HepG2 (cell line): ENCODE data around the gene CAPRIN1. TPM values are rescaled to one million over a fixed set of nuclear protein-coding genes. Genes with fewer than 3 reads are reported as not detected.

ENCODE experiments used
- AGO1 ChIP-seq: fragments of 200-400 bp; formaldehyde crosslinking; IDR thresholded peaks from 2 replicates; pipeline ENCODE4 v1.6.1; 2017; ENCODE audit warnings: mild to moderate bottlenecking, low read depth, low read length, moderate library complexity; ENCODE audit not compliant: poor library complexity, severe bottlenecking
- KLF12 ChIP-seq: sonication (generic); formaldehyde crosslinking; IDR thresholded peaks from 2 replicates; pipeline ENCODE4 v1.4.0; 2020; ENCODE audit warnings: missing genetic modification reagents, borderline replicate concordance
- NFYB ChIP-seq: sonication (generic); formaldehyde crosslinking; IDR thresholded peaks from 2 replicates; pipeline ENCODE4 v1.4.0; 2020; ENCODE audit warnings: missing genetic modification reagents
- SNAPC4 ChIP-seq: sonication (generic); formaldehyde crosslinking; IDR thresholded peaks from 2 replicates; pipeline ENCODE4 v1.4.0; 2020; ENCODE audit warnings: mild to moderate bottlenecking, missing genetic modification reagents
- SOX5 ChIP-seq: IDR thresholded peaks from 2 replicates; pipeline ENCODE4 v1.6.1; 2016; ENCODE audit warnings: borderline replicate concordance
- ZNF770 ChIP-seq: sonication (generic); formaldehyde crosslinking; IDR thresholded peaks from 2 replicates; pipeline ENCODE4 v1.5.0; 2020; ENCODE audit warnings: mild to moderate bottlenecking, missing genetic modification reagents
- polyA plus RNA-seq, 8 experiments: library from polyadenylated mRNA; depleted of rRNA in 3 of 8; stranded (reverse) in 7 of 8; unstranded in 1 of 8; fragments of >200 nt; fragmentation: Illumina TruSeq in 4 of 8; extraction: Trizol in 4 of 8; gene quantifications; 2 replicates each; pipeline versions ENCODE4 v1.2.1 to v1.2.3, GENCODE V29; 2011 to 2016; ENCODE audit warnings: low read depth in 4 of 8, missing spikeins in 1 of 8, mixed read lengths in 1 of 8; ENCODE audit not compliant: insufficient read depth in 1 of 8
- total RNA-seq, 5 experiments: library from RNA; depleted of rRNA; stranded (reverse); fragments of >200 nt; fragmentation: Illumina TruSeq; extraction: Trizol; gene quantifications; 2 replicates each; pipeline ENCODE4 v1.2.3, GENCODE V29; 2016; ENCODE audit warnings: low read depth in 1 of 5

Gene CAPRIN1
- total and polyA plus RNA-seq, 2 of the 13 experiments (the other 11 are each of a cell fraction or from before 2014, with no cell fraction given), result 114 to 162 TPM

GRCh38 chr11:34055218-34056000, 3.9 kb downstream of the CAPRIN1 start (continued):
- no peak for TF ChIP-seq SOX5 (CRISPR knock-in tag)
- no peak for TF ChIP-seq NFYB (CRISPR knock-in tag)
- TF ChIP-seq AGO1, result no peak
- peak; percentile 15; the same call in 1 of the 2 replicates for TF ChIP-seq ZNF770 (CRISPR knock-in tag)
- no peak for TF ChIP-seq SNAPC4
- no peak for TF ChIP-seq KLF12 (CRISPR knock-in tag)
